Stimulated activated CD4-positive, alpha-beta T cell treated with anti-CD3 and anti-CD28 coated beads, Interleukin-12 subunit alpha, Interleukin-12 subunit beta, amount 100 ng/mL, for 24 hours (primary cell): ENCODE results near the gene DDX54.
"Not testable (repeated sequence)": the region's sequence is repeated elsewhere in the genome, so short reads cannot be mapped to it uniquely, and the experiment has no call there.

Source experiments
- DNase-seq, 2 experiments: peaks; one replicate each; pipeline ENCODE4 v3.0.0-alpha.2; 2020; ENCODE audit warnings: low read depth in 2 of 2

Gene DDX54

GRCh38 chr12:113142173-113142885 is 42.9 kb downstream of the DDX54 start:
- no peak for DNase-seq

- not testable (repeated sequence) for DNase-seq
Observed at GRCh38 chr12:113141716-113142115, 43.6 kb downstream of the DDX54 start.

DNA sequence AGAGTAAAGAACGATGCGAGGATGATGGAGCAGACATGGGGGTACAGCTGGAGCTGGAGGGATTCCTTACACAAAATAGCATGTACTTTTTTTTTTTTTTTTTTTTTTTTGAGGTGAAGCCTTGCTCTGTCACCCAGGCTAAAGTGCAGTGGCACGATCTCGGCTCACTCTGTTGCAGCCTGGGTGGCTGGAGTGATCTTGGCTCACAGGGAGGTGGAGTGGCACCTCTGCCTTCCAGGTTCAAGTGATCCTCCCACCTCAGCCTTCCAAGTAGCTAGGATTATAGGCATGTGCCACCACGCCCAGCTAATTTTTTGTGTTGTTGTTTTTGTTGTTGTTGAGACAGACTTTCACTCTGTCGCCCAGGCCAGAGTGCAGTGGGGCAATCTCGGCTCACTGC is 44.6 kb downstream of the DDX54 start:
- no peak for DNase-seq

DNA sequence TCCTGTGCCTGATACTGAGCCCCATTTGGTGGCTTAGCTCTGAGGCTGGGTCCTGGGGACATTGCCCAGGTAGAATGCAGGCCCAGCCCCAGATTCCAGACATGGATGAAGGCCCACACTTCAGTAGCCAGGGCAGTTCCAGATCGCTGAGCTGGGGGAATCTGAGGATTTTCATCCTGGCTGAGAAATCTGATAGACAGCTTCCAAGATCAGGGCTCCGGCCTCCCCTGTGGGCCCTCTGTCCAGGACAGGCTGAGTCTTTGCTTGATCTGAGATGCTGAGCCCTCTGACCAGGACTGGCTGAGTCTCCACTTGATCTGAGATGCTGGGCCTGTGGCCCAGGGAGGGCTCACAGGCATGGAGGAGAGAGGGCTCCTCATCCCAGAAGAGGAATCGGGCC is 46.5 kb downstream of the DDX54 start:
- DNase-seq = no peak

GRCh38 chr12:113137861-113138783 is 47.2 kb downstream of the DDX54 start:
- DNase-seq = no peak

DNA sequence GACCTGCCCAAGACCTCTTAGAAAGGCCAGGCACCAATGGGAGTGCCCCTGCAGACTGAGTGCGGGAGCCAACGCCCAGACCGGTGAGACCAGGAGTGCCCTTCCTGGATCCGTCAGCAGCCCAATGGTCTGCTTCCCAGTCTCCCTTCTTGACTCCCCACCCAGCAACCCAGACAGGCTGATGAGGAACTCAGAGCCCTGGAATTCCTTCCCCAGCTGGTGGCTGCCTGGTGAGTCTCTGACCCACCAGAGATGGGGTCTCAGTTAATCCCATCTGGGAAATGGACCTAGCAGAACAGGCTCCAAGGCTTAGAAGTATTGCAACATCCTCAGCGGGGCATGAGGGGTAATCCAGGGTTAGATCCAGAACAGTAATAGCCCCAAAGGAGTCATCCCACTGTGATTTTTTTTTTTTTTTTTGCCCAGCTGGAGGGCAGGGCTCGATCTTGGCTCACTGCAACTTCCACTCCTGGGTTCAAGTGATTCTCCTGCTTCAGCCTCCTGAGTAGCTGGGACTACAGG is 48.2 kb downstream of the DDX54 start:
- no peak for DNase-seq

DNA sequence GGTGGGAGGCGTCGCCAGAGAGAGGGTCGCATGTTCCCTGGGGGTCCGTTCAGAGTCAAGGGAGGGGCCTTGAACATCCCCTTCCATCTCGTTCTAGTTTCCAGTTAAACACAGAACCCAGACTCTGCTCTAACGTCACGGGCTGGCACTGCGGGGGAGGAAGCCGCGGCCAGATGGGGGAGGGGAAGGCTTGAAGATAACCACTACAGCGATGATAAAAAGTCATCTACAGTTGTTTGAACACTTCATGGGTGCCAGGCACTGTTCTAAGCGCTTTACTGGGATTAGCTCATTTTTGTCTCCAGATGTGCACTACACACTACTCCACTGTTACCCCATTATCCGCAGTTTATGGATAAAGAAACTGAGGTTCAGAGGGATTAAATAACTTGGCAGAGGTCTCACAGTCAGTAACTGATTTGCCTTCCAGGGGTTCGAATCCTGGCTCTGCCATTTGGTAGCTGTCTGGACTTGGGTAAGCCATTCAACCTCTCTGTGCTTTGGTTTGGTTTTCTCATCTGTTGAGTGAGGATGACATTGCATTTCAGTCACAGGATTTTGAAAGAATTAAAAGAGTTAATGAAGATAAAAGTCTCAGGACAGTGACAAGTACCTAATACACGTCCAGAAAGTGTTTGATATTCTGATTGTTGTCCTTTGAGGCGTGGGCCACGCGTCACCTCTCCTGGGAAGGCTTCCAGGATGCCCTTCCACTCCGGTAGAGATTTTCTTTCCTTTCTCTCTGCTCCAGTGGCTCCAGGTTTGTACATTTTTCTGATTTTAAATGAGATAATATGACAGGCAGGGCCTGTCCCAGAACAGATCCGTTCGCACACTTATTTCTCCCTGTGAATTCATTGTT is 48.9 kb downstream of the DDX54 start:
- peak in 1 of 2 experiments; percentile 55 for DNase-seq

DNA sequence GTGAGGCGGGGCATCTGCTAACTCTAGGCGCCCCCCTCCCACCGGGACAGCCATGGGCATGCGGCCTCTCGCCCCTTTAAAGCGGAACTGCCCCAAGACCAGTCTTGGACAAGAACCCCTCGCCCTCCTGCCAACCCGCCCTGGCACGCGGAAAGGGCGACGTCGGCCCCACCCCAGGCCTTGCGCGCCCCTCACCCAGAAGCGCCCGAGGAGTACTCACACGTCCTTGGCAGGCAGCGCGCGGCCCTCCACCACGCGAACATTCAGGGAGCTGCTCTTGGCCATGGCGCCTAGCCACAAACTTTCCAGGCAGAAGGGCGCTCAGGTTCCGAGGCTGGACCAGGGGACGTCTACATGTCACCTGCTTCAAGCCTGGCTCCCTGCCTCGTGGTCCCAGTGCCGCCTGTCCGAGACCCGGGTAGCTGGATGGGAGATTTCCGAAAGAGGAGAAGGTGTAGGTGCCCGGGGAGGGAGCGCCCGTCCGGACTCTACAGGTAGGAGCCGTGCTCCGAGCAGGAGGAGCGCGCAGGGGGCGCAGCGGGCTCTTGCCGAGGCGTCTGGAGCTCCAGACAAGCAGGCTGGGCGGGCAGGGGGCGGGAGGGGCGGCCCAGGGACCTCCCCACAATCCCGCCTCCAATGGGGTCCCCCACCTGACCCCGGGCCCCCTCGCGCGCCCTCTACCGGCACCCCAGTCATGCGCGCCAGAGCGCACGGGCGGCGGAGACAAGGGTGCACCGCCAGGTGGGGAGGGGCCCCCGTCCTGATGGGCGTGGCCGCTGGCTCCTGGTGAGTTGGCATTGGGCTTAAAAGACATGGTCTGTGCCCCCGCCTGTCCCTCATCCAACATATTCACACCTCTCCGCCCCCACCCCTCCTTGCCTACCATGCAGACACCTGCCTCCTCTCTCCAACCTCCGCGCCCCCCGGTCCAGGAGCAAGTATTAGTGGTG is 49.8 kb downstream of the DDX54 start, which contains the start of gene RASAL1:
Gene RASAL1, minus strand, starts transcription at position 584 of the 950 bp plus-strand sequence. Its CDS starts 299 bp downstream, at position 285.
- peak; percentile 58 to 79 for DNase-seq

GRCh38 chr12:113134521-113134951 is 50.7 kb downstream of the DDX54 start:
- no peak for DNase-seq

DNA sequence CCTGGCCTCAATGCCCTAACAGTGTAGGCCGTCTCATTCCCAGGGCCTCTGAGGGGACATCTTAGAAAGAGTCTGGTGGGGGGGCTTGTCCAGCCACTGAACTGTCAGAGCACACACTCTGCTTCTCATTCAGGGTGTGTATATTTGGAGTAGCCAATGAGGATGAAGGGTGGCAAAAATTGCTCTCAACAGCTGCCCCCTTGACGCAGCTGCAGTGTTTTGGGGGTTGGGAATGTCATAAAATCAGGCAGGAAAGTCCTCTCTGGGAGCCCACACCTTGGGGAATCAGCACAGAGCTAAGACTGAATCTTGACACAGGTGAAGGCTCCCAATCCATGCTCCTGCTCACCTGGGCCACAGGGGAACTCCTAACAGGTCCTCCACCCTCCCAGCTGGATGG is 51.2 kb downstream of the DDX54 start:
- no peak for DNase-seq

GRCh38 chr12:113133666-113134065 is 51.6 kb downstream of the DDX54 start:
- no peak for DNase-seq

DNA sequence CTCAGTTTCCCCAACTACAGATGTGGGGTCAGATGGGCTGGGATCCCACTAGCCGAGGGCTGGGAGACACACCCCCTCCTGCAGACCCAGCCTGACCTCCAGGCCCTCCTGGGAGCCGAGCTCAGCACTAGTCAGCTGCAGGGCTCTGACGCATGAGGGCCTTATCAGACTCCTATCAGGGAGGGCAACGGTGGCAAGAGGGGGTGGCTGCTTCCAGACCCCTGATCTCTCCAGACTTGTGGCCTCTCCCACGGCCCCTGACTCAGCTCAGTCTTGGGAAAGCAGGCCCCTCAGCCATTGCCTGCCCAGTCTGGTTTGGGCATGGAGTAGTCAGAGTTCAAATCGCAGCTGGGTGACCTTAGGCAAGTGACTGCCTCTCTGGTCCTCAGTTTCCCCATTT is 52.2 kb downstream of the DDX54 start:
- no peak for DNase-seq

GRCh38 chr12:113131556-113131955 is 53.7 kb downstream of the DDX54 start:
- DNase-seq = no peak

GRCh38 chr12:113130457-113131135 is 54.7 kb downstream of the DDX54 start:
- no peak for DNase-seq

DNA sequence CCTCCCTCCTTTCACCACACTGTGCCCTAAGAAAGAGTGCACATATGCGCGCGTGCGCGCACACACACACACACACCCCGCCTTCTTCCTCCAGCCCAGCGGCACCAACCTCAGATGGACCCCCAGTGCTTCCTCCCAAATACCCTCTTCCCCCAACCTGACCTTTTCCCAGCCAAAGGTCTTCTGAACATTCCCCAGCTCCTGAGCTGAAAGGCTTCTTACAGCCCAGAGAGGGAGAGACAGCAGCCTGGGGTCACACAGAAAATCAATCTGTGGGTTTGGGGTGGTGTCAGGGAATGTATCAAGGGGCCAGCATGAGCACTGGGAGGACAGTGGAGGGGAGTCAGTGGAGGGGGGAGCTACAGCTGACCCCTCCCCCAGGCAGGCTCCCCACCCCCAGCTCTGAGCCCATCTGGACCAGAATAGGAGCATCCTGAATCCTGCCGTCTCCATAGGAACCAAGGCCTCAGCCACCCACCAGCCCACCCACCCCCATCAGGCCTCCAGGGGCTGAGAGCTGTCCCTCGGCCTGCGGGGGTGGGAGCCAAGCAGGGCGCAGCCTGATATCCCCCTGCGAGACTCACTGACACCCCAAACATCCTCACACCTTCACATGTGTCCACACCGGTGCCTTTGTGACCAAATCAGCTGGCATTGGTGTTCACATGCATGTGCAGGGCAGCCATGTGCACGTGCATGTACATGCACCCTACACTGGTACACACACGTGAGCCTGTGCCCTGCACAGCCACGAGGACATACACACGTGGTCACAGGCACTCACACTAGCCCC is 55.4 kb downstream of the DDX54 start:
- no peak for DNase-seq

DNA sequence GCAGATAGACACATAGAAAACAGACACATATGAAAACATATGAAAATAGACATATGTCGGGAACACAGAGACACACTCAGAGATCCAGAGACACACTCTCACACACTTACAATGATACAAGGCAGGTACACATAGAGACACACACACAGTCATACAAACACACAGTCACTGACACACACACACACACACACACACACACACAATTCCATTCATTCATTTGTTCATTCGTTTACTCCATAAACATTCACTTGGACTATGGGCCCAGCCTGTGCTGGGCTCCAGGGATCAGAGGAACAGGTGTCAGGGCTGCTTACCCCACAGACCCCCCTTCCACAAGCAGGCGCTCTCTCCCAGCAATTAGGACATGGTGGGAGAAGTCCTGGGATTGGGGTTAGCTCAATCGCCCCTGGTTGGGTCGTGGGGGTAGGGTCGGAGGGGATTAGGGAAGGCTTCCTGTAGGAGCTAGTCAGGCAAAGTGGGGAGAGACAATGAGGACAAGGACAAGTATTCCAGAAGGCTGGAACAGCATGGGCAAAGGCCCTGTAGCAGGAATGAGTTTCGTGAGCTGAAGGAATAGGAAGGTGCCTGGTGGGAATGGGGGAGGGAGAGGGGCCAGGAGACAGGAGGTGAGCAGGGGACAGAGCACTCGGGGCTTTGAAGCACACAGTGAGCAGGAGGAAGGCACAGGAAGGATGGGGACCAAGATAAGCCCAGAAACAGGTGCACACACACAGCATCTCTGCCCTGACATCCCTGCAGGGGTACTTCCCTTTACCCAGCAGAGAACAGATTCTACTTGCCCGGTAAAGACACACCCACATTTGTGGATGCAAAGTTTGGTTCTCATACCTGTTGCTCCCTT is 56.2 kb downstream of the DDX54 start:
- DNase-seq = no peak

DNA sequence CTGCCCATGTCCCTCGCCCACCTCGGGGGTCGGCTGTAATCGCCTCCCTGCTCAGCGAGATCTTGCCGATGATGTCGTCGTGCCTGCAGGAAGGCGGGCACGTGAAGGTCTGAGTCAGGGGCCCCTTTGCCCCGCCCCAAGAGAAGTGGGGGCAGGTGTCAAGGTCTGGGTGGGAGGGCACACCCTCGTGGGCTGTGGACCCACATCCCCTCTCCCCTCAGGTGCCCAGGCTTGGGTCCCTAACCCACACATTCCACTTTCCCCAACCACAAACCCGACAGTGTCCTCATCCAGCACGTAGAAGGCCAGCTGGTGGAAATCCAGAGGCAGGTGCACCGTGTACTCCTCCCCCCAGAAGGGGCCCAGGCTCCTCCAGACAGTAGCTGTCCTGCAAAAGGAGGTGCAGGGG is 57.5 kb downstream of the DDX54 start:
- no peak for DNase-seq
